ENCODE results near the gene LGALS9. TPM values are rescaled to one million over a fixed set of nuclear protein-coding genes. Genes with fewer than 3 reads are reported as not detected.
A peak's percentile ranks its signal among the peaks of the same experiment; 100 is the strongest.

Gene LGALS9
- total and polyA plus RNA-seq, 9 of the 15 experiments (the other 6 are each of a cell fraction or from before 2014, with no cell fraction given): 0.45 to 6.9 (median 2.8) TPM

DNA sequence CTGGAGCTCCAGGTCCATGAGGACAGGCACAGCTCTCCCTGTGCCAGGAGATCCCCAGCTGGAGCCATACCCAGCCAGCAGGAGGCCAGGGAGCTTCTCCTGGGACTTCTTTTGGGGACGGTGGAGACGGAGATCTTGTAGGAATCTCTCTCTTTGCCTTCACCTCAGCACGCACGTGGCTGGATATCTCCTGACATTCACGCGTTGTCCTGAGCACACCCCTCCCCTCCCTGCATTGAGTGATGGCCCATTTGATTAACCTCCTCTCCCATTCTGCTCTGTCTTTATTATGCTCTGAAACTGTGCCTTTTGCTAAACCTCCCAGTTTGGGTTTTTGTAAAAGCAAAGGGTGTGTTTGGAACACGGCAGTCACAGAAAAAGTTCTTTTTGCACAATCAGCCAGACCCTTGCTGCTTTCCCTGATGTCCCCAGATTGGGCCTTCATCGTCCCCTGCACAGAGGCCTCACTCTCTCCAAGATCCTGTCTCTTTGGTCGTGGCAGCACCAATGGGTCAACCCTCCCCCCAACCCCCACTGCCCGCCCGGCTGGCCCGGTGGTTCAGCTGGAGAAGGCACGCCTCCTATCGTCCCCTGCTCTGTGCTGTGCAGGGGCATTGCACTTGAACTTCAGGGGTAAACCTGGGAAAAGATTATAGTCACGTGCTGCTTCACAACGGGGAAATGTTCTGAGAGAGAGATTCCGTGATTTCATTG, 32.5 kb upstream of the LGALS9 start:
- H2AFZ ChIP-seq (ENCODE audit: low read depth, low read length): peak overlapping the region; percentile 41
- TF ChIP-seq, protein P1, sequence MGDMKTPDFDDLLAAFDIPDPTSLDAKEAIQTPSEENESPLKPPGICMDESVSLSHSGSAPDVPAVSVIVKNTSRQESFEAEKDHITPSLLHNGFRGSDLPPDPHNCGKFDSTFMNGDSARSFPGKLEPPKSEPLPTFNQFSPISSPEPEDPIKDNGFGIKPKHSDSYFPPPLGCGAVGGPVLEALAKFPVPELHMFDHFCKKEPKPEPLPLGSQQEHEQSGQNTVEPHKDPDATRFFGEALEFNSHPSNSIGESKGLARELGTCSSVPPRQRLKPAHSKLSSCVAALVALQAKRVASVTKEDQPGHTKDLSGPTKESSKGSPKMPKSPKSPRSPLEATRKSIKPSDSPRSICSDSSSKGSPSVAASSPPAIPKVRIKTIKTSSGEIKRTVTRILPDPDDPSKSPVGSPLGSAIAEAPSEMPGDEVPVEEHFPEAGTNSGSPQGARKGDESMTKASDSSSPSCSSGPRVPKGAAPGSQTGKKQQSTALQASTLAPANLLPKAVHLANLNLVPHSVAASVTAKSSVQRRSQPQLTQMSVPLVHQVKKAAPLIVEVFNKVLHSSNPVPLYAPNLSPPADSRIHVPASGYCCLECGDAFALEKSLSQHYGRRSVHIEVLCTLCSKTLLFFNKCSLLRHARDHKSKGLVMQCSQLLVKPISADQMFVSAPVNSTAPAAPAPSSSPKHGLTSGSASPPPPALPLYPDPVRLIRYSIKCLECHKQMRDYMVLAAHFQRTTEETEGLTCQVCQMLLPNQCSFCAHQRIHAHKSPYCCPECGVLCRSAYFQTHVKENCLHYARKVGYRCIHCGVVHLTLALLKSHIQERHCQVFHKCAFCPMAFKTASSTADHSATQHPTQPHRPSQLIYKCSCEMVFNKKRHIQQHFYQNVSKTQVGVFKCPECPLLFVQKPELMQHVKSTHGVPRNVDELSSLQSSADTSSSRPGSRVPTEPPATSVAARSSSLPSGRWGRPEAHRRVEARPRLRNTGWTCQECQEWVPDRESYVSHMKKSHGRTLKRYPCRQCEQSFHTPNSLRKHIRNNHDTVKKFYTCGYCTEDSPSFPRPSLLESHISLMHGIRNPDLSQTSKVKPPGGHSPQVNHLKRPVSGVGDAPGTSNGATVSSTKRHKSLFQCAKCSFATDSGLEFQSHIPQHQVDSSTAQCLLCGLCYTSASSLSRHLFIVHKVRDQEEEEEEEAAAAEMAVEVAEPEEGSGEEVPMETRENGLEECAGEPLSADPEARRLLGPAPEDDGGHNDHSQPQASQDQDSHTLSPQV (IDR thresholded peaks at IDR 0.05): peak; percentile 81
- TF ChIP-seq MEIS2 (IDR thresholded peaks at IDR 0.05; ENCODE audit: partially characterized antibody): peak; percentile 33
- no peak for TF ChIP-seq MTA3 (IDR thresholded peaks at IDR 0.05; ENCODE audit: borderline replicate concordance)
- TF ChIP-seq ZSCAN32 (CRISPR knock-in tag; IDR thresholded peaks at IDR 0.05): no peak
- TF ChIP-seq L3MBTL2 (IDR thresholded peaks at IDR 0.05): peak; percentile 78
- peak; percentile 62 for TF ChIP-seq CXXC5 (CRISPR knock-in tag; IDR thresholded peaks at IDR 0.05)
- 0 out of 2 replicates have a peak, but pooled peaks have one; percentile 12 for TF ChIP-seq HDGF (IDR thresholded peaks at IDR 0.05)
- peak; percentile 52 for TF ChIP-seq BHLHE40 (IDR thresholded peaks at IDR 0.05; ENCODE audit: low read length)
- peak; percentile 49; the same call in 1 of the 2 replicates for TF ChIP-seq MYC (IDR thresholded peaks at IDR 0.05; ENCODE audit: low read depth, low read length)
- TF ChIP-seq MYC (CRISPR knock-in tag; IDR thresholded peaks at IDR 0.05; ENCODE audit: borderline replicate concordance, low read depth): no peak
- TF ChIP-seq, protein P2, sequence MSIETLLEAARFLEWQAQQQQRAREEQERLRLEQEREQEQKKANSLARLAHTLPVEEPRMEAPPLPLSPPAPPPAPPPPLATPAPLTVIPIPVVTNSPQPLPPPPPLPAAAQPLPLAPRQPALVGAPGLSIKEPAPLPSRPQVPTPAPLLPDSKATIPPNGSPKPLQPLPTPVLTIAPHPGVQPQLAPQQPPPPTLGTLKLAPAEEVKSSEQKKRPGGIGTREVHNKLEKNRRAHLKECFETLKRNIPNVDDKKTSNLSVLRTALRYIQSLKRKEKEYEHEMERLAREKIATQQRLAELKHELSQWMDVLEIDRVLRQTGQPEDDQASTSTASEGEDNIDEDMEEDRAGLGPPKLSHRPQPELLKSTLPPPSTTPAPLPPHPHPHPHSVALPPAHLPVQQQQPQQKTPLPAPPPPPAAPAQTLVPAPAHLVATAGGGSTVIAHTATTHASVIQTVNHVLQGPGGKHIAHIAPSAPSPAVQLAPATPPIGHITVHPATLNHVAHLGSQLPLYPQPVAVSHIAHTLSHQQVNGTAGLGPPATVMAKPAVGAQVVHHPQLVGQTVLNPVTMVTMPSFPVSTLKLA (conservative IDR thresholded peaks at IDR 0.05): peak in 1 of 2 experiments; percentile 58; a peak in 2 of 4 replicates
- 0 out of 2 replicates have a peak, but pooled peaks have one; percentile 43 for TF ChIP-seq ZNF766 (CRISPR knock-in tag; conservative IDR thresholded peaks at IDR 0.05)
- no peak for TF ChIP-seq ZBTB8A (IDR thresholded peaks at IDR 0.05; ENCODE audit: partially characterized antibody)
- 0 out of 2 replicates have a peak, but pooled peaks have one; percentile 9 for TF ChIP-seq POLR2G (IDR thresholded peaks at IDR 0.05; ENCODE audit: low read depth, low read length)
- TF ChIP-seq, protein P3, sequence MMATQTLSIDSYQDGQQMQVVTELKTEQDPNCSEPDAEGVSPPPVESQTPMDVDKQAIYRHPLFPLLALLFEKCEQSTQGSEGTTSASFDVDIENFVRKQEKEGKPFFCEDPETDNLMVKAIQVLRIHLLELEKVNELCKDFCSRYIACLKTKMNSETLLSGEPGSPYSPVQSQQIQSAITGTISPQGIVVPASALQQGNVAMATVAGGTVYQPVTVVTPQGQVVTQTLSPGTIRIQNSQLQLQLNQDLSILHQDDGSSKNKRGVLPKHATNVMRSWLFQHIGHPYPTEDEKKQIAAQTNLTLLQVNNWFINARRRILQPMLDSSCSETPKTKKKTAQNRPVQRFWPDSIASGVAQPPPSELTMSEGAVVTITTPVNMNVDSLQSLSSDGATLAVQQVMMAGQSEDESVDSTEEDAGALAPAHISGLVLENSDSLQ (IDR thresholded peaks at IDR 0.05): peak; percentile 65

More for the DNA sequence above, 32.5 kb upstream of the LGALS9 start:
- CTCF ChIA-PET (ENCODE audit: low intra/inter-chr PET ratio): interaction anchor here (1.9 kb wide), 1 partner anchor 244 kb away, joined by 27 read pairs; no protein-coding TSS in a partner anchor
- Histone ChIP-seq H3K9ac (ENCODE audit: insufficient read depth in 1 of 2, low read depth in 2 of 2, low read length in 2 of 2) (peak overlapping the region; percentile 47 to 88), H3K9me1 (ENCODE audit: control insufficient read depth, insufficient read depth, low read length) (no peaks in the 10 kb centered on the region), H3K79me2 (ENCODE audit: control insufficient read depth, insufficient read depth, low read length) (no peaks in the 10 kb centered on the region; the same call in 2 of the 3 replicates), H3K27ac (ENCODE audit: extremely low read depth, low read depth, low read length) (peak overlapping the region; percentile 46), H3K4me1 (replicated peaks in 1 of 2; ENCODE audit: control insufficient read depth in 2 of 2, insufficient read depth in 2 of 2, low read length in 2 of 2) (peaks cover 33 to 42% of the 10 kb centered on the region in 2 experiments), H3K27me3 (ENCODE audit: control insufficient read depth in 2 of 2, insufficient read depth in 2 of 2, low read length in 2 of 2) (no peaks in the 10 kb centered on the region), H3K9me3 (replicated peaks; ENCODE audit: control insufficient read depth, insufficient read depth, low read depth, low read length) (no peaks in the 10 kb centered on the region), H3K36me3 (ENCODE audit: control insufficient read depth, insufficient read depth, low read length) (peaks cover 74% of the 10 kb centered on the region), H4K20me1 (replicated peaks; ENCODE audit: control insufficient read depth, insufficient read depth, low read length) (no peaks in the 10 kb centered on the region), H3K4me2 (ENCODE audit: insufficient read depth, low read length) (no peak overlapping the region), H3K4me3 (no peak overlapping the region)
- POLR2A ChIA-PET: interaction anchor here (0.5 to 5.4 kb wide), 5 partner anchors 10 to 304 kb away, joined by 3 to 31 read pairs (median 5); no protein-coding TSS in a partner anchor
- in situ Hi-C loops (cut with MboI) (loop anchor here (10.0 kb wide), 1 partner anchor 224 kb away; no protein-coding TSS in a partner anchor), intact Hi-C loops (cut with micrococcal nuclease) (no loop called here)
- WGBS (ENCODE audit: insufficient coverage, low coverage, missing lambda C conversion rate): 53% methylated on average over 16 of the region's 17 CpGs
- no TSS peak for BruUV-seq (replicated peaks)
- no peak for DNase-seq (ENCODE audit: extremely low read depth in 1 of 4, low spot score in 3 of 4)
- no peak for ATAC-seq
- peak; percentile 42 for FAIRE-seq
